ENCODE measurements around the gene CFAP73.

DNA sequence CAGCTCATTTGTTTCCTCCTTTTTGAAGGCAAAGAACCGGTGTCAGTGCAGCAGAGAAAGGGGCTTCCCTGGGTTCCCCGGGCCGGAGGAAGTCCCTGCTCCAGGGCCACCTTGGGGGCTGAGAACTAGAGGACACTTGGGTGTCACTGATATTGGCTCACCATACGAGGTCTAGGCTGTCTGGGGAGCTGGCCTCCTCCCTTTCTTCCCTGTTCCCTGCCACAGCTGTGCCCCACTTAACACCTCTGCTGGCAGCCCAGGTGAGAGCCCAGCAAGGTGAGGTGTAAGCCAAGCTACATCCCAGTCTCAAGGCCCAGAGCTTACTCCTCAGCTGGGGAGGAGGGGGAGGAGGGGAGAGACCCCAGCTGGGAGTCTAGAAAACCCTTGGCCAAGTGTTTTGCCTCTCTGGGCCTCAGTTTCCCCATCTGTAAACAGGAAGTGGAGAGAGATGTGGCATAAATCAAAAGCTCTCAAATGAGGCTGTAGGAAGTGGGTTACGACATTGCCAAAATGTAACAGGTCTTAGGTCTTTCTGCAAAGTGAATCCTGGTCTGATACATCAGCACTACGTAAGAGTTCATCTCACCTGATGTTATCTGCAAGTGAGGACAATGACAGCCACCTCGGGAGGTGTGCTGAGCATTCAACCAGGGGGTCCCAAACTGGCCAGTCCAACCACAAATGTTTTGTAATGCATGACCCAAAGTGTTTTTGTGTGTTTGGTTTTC is 39.5 kb upstream of the CFAP73 start:
- TF ChIP-seq, protein P1, sequence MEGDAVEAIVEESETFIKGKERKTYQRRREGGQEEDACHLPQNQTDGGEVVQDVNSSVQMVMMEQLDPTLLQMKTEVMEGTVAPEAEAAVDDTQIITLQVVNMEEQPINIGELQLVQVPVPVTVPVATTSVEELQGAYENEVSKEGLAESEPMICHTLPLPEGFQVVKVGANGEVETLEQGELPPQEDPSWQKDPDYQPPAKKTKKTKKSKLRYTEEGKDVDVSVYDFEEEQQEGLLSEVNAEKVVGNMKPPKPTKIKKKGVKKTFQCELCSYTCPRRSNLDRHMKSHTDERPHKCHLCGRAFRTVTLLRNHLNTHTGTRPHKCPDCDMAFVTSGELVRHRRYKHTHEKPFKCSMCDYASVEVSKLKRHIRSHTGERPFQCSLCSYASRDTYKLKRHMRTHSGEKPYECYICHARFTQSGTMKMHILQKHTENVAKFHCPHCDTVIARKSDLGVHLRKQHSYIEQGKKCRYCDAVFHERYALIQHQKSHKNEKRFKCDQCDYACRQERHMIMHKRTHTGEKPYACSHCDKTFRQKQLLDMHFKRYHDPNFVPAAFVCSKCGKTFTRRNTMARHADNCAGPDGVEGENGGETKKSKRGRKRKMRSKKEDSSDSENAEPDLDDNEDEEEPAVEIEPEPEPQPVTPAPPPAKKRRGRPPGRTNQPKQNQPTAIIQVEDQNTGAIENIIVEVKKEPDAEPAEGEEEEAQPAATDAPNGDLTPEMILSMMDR (conservative IDR thresholded peaks at IDR 0.05), result no peak
- TF ChIP-seq ZFX (IDR thresholded peaks at IDR 0.05), result no peak
